GM12801 (cell line): Measurements from ENCODE around the gene TRIM22.

Source experiments
- CTCF ChIP-seq: IDR thresholded peaks from one replicate; pipeline ENCODE4 v1.5.1; 2011; ENCODE audit warnings: control low read depth; ENCODE audit not compliant: insufficient read length; ENCODE audit errors: extremely low read depth

TRIM22 gene

GRCh38 chr11:5698281-5698680 is 8.7 kb downstream of the TRIM22 start:
- no peak for TF ChIP-seq CTCF

GRCh38 chr11:5700421-5701054 is 10.9 kb downstream of the TRIM22 start:
- no peak for TF ChIP-seq CTCF

- no peak for TF ChIP-seq CTCF
These were observed 11.5 kb downstream of the TRIM22 start for GRCh38 chr11:5701055-5701577.

GRCh38 chr11:5703741-5704536 is 14.3 kb downstream of the TRIM22 start:
- TF ChIP-seq CTCF = no peak

- no peak for TF ChIP-seq CTCF
These were observed 16.1 kb downstream of the TRIM22 start for GRCh38 chr11:5705688-5706087.

- no peak for TF ChIP-seq CTCF
These were observed 22.9 kb downstream of the TRIM22 start for GRCh38 chr11:5712507-5712906.

- TF ChIP-seq CTCF = no peak
These were observed 24.1 kb downstream of the TRIM22 start for GRCh38 chr11:5713695-5714094.
